Endothelial cell (in vitro differentiated cells): Measurements from ENCODE around the gene CCNY. TPM values are rescaled to one million over a fixed set of nuclear protein-coding genes. Genes with fewer than 3 reads are reported as not detected.

ENCODE experiments used
- DNase-seq: peaks from one replicate; pipeline ENCODE4 v3.0.0; 2021; ENCODE audit warnings: low spot score
- H3K27ac Mint-ChIP-seq: one replicate; pipeline ENCODE4 v1.8.0; 2021; ENCODE audit warnings: mixed read lengths, inconsistent platforms; ENCODE audit not compliant: unreplicated experiment
- H3K27me3 Mint-ChIP-seq: one replicate; pipeline ENCODE4 v1.8.0; 2021; ENCODE audit warnings: mild to moderate bottlenecking, moderate library complexity, mixed read lengths, inconsistent platforms; ENCODE audit not compliant: unreplicated experiment
- H3K36me3 Mint-ChIP-seq: one replicate; pipeline ENCODE4 v1.8.0; 2021; ENCODE audit warnings: mild to moderate bottlenecking, low read depth, mixed read lengths, inconsistent platforms; ENCODE audit not compliant: unreplicated experiment
- H3K4me1 Mint-ChIP-seq: one replicate; pipeline ENCODE4 v1.8.0; 2021; ENCODE audit warnings: mild to moderate bottlenecking, mixed read lengths, inconsistent platforms; ENCODE audit not compliant: unreplicated experiment
- H3K4me3 Mint-ChIP-seq: one replicate; pipeline ENCODE4 v1.8.0; 2021; ENCODE audit warnings: mild to moderate bottlenecking, mixed read lengths, inconsistent platforms; ENCODE audit not compliant: unreplicated experiment
- H3K9me3 Mint-ChIP-seq: one replicate; pipeline ENCODE4 v1.8.0; 2021; ENCODE audit warnings: mixed read lengths, inconsistent platforms; ENCODE audit not compliant: unreplicated experiment
- CTCF ChIP-seq: fragments of 200-600 bp; sonication (generic); IDR thresholded peaks from one replicate; pipeline ENCODE4 v1.5.0; 2021; ENCODE audit warnings: antibody characterized with exemption; ENCODE audit not compliant: unreplicated experiment
- total RNA-seq: library from RNA; stranded (reverse); fragmentation: NEBNext Ultra II Directional; extraction: Animal tissue kit (Norgen Biotek cat#: 25700); gene quantifications from one replicate; pipeline ENCODE4 v1.2.1, GENCODE V29; 2021; ENCODE audit not compliant: unreplicated experiment

Gene CCNY
- total RNA-seq, 1 donor from 2014 or later: 169 TPM

GRCh38 chr10:35372329-35372728 lies 36.0 kb downstream of the CCNY start:
- TF ChIP-seq CTCF: no peak
- Mint-ChIP-seq H3K4me1 (peaks cover 85% of the 10 kb centered on the region), H3K9me3 (no peaks in the 10 kb centered on the region), H3K4me3 (peak overlapping the region; percentile 60), H3K27me3 (peaks cover 21% of the 10 kb centered on the region), H3K27ac (peak overlapping the region; percentile 93), H3K36me3 (peaks cover 24% of the 10 kb centered on the region)
- DNase-seq: peak; percentile 18

- H3K27ac Mint-ChIP-seq: peak overlapping the region; percentile 85
- TF ChIP-seq CTCF: no peak
- DNase-seq: no peak
- peaks cover 28% of the 10 kb centered on the region for H3K27me3 Mint-ChIP-seq
- H3K4me1 Mint-ChIP-seq: peaks cover 82% of the 10 kb centered on the region
- H3K36me3 Mint-ChIP-seq: peaks cover 24% of the 10 kb centered on the region
- H3K9me3 Mint-ChIP-seq: no peaks in the 10 kb centered on the region
- peak overlapping the region; percentile 85 for H3K4me3 Mint-ChIP-seq
Observed at GRCh38 chr10:35375091-35375765, 38.9 kb downstream of the CCNY start.

- Mint-ChIP-seq H3K4me1 (peaks cover 83% of the 10 kb centered on the region), H3K36me3 (peaks cover 15% of the 10 kb centered on the region), H3K4me3 (no peak overlapping the region), H3K27ac (peak overlapping the region; percentile 0), H3K9me3 (no peaks in the 10 kb centered on the region), H3K27me3 (peaks cover 23% of the 10 kb centered on the region)
- no peak for TF ChIP-seq CTCF
- DNase-seq: no peak
Observed at GRCh38 chr10:35377050-35377728, 40.9 kb downstream of the CCNY start.

GRCh38 chr10:35378541-35379210 lies 42.4 kb downstream of the CCNY start:
- peaks cover 84% of the 10 kb centered on the region for H3K4me1 Mint-ChIP-seq
- no peak for TF ChIP-seq CTCF
- no peaks in the 10 kb centered on the region for H3K9me3 Mint-ChIP-seq
- peak overlapping the region; percentile 80 for H3K4me3 Mint-ChIP-seq
- peak overlapping the region; percentile 99 for H3K27ac Mint-ChIP-seq
- DNase-seq: peak; percentile 12
- H3K36me3 Mint-ChIP-seq: peaks cover 15% of the 10 kb centered on the region
- peaks cover 15% of the 10 kb centered on the region for H3K27me3 Mint-ChIP-seq
